GM23338 (cell line): Measurements from ENCODE around the gene AP2M1. TPM values are rescaled to one million over a fixed set of nuclear protein-coding genes. Genes with fewer than 3 reads are reported as not detected.

Experiments
- ATAC-seq: fragments of 200-7000 bp; cut with Tn5 transposase; 3 replicates; pipeline ENCODE4 v1.9.1; 2020
- DNase-seq: peaks from one replicate; pipeline ENCODE4 v3.0.0-alpha.2; 2015; ENCODE audit warnings: low spot score
- H2AFZ ChIP-seq: fragments of 200-600 bp; sonication (generic); 2 replicates; pipeline ENCODE4 v1.8.0; 2016; ENCODE audit warnings: antibody characterized with exemption, mild to moderate bottlenecking, moderate library complexity
- H3F3A ChIP-seq: fragments of 200-600 bp; sonication (generic); replicated peaks from 2 replicates; pipeline ENCODE4 v1.8.0; 2017; ENCODE audit warnings: antibody characterized with exemption, mixed run types, low read depth
- H3K27ac ChIP-seq: fragments of 200-600 bp; sonication (generic); 2 replicates; pipeline ENCODE4 v1.6.1; 2016; ENCODE audit warnings: low read depth
- H3K27me3 ChIP-seq: fragments of 200-600 bp; sonication (generic); 2 replicates; pipeline ENCODE4 v1.8.0; 2016; ENCODE audit warnings: mild to moderate bottlenecking, mixed run types, moderate library complexity; ENCODE audit not compliant: insufficient read depth
- H3K36me3 ChIP-seq: fragments of 200-600 bp; sonication (generic); 2 replicates; pipeline ENCODE4 v1.8.0; 2016; ENCODE audit warnings: mild to moderate bottlenecking; ENCODE audit not compliant: insufficient read depth
- H3K4me1 ChIP-seq: fragments of 200-600 bp; sonication (generic); 2 replicates; pipeline ENCODE4 v1.8.0; 2016; ENCODE audit warnings: mild to moderate bottlenecking, moderate library complexity; ENCODE audit not compliant: insufficient read depth
- H3K4me2 ChIP-seq: fragments of 200-600 bp; sonication (generic); 2 replicates; pipeline ENCODE4 v1.7.1; 2017; ENCODE audit warnings: mixed run types
- H3K4me3 ChIP-seq: fragments of 200-600 bp; sonication (generic); 2 replicates; pipeline ENCODE4 v1.6.1; 2016; ENCODE audit warnings: mixed run types
- H3K79me2 ChIP-seq: fragments of 200-600 bp; sonication (generic); replicated peaks from 2 replicates; pipeline ENCODE4 v1.8.0; 2017; ENCODE audit warnings: mild to moderate bottlenecking; ENCODE audit not compliant: insufficient read depth
- H3K9me2 ChIP-seq: fragments of 200-600 bp; sonication (generic); 2 replicates; pipeline ENCODE4 v1.8.0; 2017; ENCODE audit not compliant: insufficient read depth
- H4K20me1 ChIP-seq: fragments of 200-600 bp; sonication (generic); replicated peaks from 2 replicates; pipeline ENCODE4 v1.8.0; 2017; ENCODE audit warnings: mild to moderate bottlenecking; ENCODE audit not compliant: insufficient read depth
- H3K27ac Mint-ChIP-seq: 2 replicates; pipeline ENCODE4 v1.8.0; 2020; ENCODE audit warnings: inconsistent platforms, mild to moderate bottlenecking, moderate library complexity, mixed read lengths
- H3K27me3 Mint-ChIP-seq: 3 replicates; pipeline ENCODE4 v1.8.0; 2022; ENCODE audit warnings: low read depth, mild to moderate bottlenecking, moderate library complexity, mixed read lengths, inconsistent platforms; ENCODE audit not compliant: insufficient read depth, poor library complexity
- H3K36me3 Mint-ChIP-seq: 3 replicates; pipeline ENCODE4 v1.8.0; 2021; ENCODE audit warnings: low read depth, mild to moderate bottlenecking, inconsistent platforms, moderate library complexity, mixed read lengths
- H3K4me1 Mint-ChIP-seq: 3 replicates; pipeline ENCODE4 v1.8.0; 2020; ENCODE audit warnings: mild to moderate bottlenecking, inconsistent platforms, mixed read lengths
- H3K4me3 Mint-ChIP-seq: 3 replicates; pipeline ENCODE4 v1.8.0; 2021; ENCODE audit warnings: moderate library complexity, mild to moderate bottlenecking, inconsistent platforms, mixed read lengths
- H3K9me3 Mint-ChIP-seq: 3 replicates; pipeline ENCODE4 v1.8.0; 2020; ENCODE audit warnings: moderate library complexity, mild to moderate bottlenecking, inconsistent platforms, mixed read lengths
- CREB1 ChIP-seq: fragments of 250-450 bp; sonication (Bioruptor Pico); IDR thresholded peaks from 2 replicates; pipeline ENCODE4 v1.5.0; 2020; ENCODE audit warnings: low read depth, mild to moderate bottlenecking, moderate library complexity
- CTCF ChIP-seq, 2 experiments: fragments of 200-600 bp in 1 of 2; sonication (generic) in 1 of 2; conservative IDR thresholded peaks; 2 replicates each; pipeline versions ENCODE4 v1.5.1 to v1.6.1; 2016 to 2017; ENCODE audit warnings: antibody characterized with exemption in 2 of 2, low read depth in 2 of 2, mild to moderate bottlenecking in 2 of 2, moderate library complexity in 1 of 2
- ETS1 ChIP-seq: IDR thresholded peaks from 2 replicates; pipeline ENCODE4 v1.6.1; 2016; ENCODE audit warnings: antibody characterized with exemption
- EZH2phosphoT487 ChIP-seq: fragments of 200-600 bp; sonication (generic); IDR thresholded peaks from one replicate; pipeline ENCODE4 v1.8.1; 2018; ENCODE audit warnings: antibody characterized with exemption; ENCODE audit not compliant: unreplicated experiment
- JUNB ChIP-seq: IDR thresholded peaks from one replicate; pipeline ENCODE4 v1.6.1; 2016; ENCODE audit warnings: antibody characterized with exemption; ENCODE audit not compliant: unreplicated experiment
- STAT1 ChIP-seq: IDR thresholded peaks from one replicate; pipeline ENCODE4 v1.6.1; 2016; ENCODE audit warnings: antibody characterized with exemption; ENCODE audit not compliant: unreplicated experiment
- polyA plus RNA-seq: library from polyadenylated mRNA; unstranded; fragments of >200 nt; fragmentation: Nextera tagmentation; extraction: Ambion mirVana; gene quantifications from 2 replicates; pipeline ENCODE4 v1.2.1, GENCODE V29; 2016
- total RNA-seq: library from RNA; depleted of rRNA; stranded (reverse); fragments of >200 nt; shearing (Covaris generic); gene quantifications from 2 replicates; pipeline ENCODE4 v1.2.3, GENCODE V29; 2014
- TF ChIP-seq, protein P1 (sequence below): IDR thresholded peaks from one replicate; pipeline ENCODE4 v1.6.1; 2018; ENCODE audit warnings: antibody characterized with exemption; ENCODE audit not compliant: unreplicated experiment

The AP2M1 gene
- total and polyA plus RNA-seq, 2 experiments from 2014 or later = 215 to 305 TPM

- Histone ChIP-seq H3K4me1 (peaks cover 15% of the 10 kb centered on the region), H3K27me3 (no peaks in the 10 kb centered on the region), H3K36me3 (peaks cover 10% of the 10 kb centered on the region), H2AFZ (no peak overlapping the region), H3K79me2 (peaks cover 40% of the 10 kb centered on the region), H3K4me2 (peak overlapping the region; percentile 97), H3K27ac (peak overlapping the region; percentile 97), H3K4me3 (peak overlapping the region; percentile 92), H3F3A (0 out of 2 replicates have a peak, but pooled peaks cover 4% of the 10 kb centered on the region), H4K20me1 (peaks cover 4% of the 10 kb centered on the region), H3K9me2 (no peaks in the 10 kb centered on the region)
- TF ChIP-seq, protein P1, sequence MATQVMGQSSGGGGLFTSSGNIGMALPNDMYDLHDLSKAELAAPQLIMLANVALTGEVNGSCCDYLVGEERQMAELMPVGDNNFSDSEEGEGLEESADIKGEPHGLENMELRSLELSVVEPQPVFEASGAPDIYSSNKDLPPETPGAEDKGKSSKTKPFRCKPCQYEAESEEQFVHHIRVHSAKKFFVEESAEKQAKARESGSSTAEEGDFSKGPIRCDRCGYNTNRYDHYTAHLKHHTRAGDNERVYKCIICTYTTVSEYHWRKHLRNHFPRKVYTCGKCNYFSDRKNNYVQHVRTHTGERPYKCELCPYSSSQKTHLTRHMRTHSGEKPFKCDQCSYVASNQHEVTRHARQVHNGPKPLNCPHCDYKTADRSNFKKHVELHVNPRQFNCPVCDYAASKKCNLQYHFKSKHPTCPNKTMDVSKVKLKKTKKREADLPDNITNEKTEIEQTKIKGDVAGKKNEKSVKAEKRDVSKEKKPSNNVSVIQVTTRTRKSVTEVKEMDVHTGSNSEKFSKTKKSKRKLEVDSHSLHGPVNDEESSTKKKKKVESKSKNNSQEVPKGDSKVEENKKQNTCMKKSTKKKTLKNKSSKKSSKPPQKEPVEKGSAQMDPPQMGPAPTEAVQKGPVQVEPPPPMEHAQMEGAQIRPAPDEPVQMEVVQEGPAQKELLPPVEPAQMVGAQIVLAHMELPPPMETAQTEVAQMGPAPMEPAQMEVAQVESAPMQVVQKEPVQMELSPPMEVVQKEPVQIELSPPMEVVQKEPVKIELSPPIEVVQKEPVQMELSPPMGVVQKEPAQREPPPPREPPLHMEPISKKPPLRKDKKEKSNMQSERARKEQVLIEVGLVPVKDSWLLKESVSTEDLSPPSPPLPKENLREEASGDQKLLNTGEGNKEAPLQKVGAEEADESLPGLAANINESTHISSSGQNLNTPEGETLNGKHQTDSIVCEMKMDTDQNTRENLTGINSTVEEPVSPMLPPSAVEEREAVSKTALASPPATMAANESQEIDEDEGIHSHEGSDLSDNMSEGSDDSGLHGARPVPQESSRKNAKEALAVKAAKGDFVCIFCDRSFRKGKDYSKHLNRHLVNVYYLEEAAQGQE = no peak
- TF ChIP-seq ETS1 (no peak), EZH2phosphoT487 (no peak), JUNB (no peak), STAT1 (no peak), CREB1 (CRISPR knock-in tag) (no peak)
- H3K9me3 Mint-ChIP-seq = no peaks in the 10 kb centered on the region
- ATAC-seq = peak; percentile 5
- peaks cover 7% of the 10 kb centered on the region for H3K27me3 Mint-ChIP-seq
- H3K36me3 Mint-ChIP-seq = peaks cover 53% of the 10 kb centered on the region
- peak overlapping the region; percentile 99 for H3K27ac Mint-ChIP-seq
- peak overlapping the region; percentile 98 for H3K4me3 Mint-ChIP-seq
- peaks cover 34% of the 10 kb centered on the region for H3K4me1 Mint-ChIP-seq
- no peak for DNase-seq
These were observed 1.3 kb downstream of the AP2M1 start for GRCh38 chr3:184175981-184176376.

DNA sequence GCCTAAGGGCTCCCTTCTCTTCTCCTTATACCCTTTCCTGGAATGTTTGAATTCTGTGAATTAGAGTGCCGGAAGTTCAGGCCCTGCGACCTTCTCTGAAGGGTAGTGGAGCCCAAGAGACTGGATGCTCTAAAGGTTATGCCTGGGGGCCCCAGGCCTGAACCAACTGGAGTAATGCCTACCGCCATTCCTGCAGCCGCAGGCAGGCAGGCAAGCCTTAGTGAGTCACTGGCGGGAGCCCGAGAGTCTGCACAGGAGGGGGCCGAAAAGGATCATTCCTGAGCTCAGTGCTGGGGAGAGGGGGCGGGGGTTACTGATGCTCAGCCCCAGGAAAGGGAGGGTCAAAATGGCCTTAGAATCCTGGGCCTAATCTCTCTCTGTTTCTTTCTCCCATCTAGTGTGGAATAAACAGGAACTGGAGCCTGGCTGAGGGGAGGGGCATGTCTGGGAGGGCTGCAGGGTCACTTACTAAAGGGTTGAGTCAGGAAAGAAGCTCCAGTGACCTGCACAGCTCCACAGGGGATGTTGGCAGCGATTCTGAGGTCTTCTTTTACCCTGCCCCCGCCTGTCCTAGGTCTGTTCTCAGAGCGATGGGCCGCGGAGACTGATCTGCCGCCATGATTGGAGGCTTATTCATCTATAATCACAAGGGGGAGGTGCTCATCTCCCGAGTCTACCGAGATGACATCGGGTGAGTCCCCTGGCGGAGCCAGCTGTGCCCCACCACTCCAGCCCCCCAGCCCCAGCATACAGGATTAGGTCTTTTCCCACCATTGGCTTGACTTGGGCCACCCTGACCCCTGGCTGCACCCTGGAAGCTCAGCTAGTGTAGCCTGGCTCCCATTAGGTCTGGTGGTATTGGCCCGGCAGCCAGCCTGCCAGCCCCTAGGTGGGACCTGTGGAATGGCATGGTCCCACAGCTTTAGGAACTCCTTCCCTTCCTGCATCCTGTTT is 2.0 kb downstream of the AP2M1 start:
- Histone ChIP-seq H3K79me2 (peaks cover 40% of the 10 kb centered on the region), H3K4me1 (peaks cover 15% of the 10 kb centered on the region), H3K9me2 (no peaks in the 10 kb centered on the region), H3F3A (0 out of 2 replicates have a peak, but pooled peaks cover 4% of the 10 kb centered on the region), H4K20me1 (peaks cover 4% of the 10 kb centered on the region), H2AFZ (no peak overlapping the region), H3K27ac (peak overlapping the region; percentile 97), H3K4me3 (peak overlapping the region; percentile 92), H3K36me3 (peaks cover 13% of the 10 kb centered on the region), H3K4me2 (peak overlapping the region; percentile 97), H3K27me3 (no peaks in the 10 kb centered on the region)
- ATAC-seq (peak; percentile 76), DNase-seq (peak; percentile 95)
- Mint-ChIP-seq H3K27me3 (peaks cover 7% of the 10 kb centered on the region), H3K27ac (peak overlapping the region; percentile 99), H3K36me3 (peaks cover 54% of the 10 kb centered on the region), H3K4me3 (peak overlapping the region; percentile 98), H3K9me3 (no peaks in the 10 kb centered on the region), H3K4me1 (peaks cover 32% of the 10 kb centered on the region)
- TF ChIP-seq CTCF (conservative IDR thresholded peaks at IDR 0.05; ENCODE audit: low read depth in 2 of 2) (no peak), JUNB (no peak)
